Mesenchymal stem cell (in vitro differentiated cells and primary cell): ENCODE measurements around the gene PTCD3.
A peak's percentile ranks its signal among the peaks of the same experiment; 100 is the strongest.

Experiments
- DNase-seq: peaks from one replicate; pipeline ENCODE4 v3.0.0-alpha.2; 2013
- H2AFZ ChIP-seq: one replicate; pipeline ENCODE4 v1.6.1; 2013; ENCODE audit warnings: low read depth, mild to moderate bottlenecking, control low read depth, inconsistent platforms, low read length, moderate library complexity
- H2AK5ac ChIP-seq: 2 replicates; pipeline ENCODE4 v1.6.1; 2013; ENCODE audit warnings: low read length, moderate library complexity, mild to moderate bottlenecking, inconsistent platforms; ENCODE audit not compliant: severe bottlenecking
- H2BK120ac ChIP-seq: one replicate; pipeline ENCODE4 v1.6.1; 2013; ENCODE audit warnings: low read depth, mild to moderate bottlenecking, inconsistent platforms, low read length, moderate library complexity
- H2BK12ac ChIP-seq, 2 experiments: one replicate each; pipeline ENCODE4 v1.6.1; 2013; ENCODE audit warnings: inconsistent platforms in 2 of 2, low read length in 2 of 2, mild to moderate bottlenecking in 2 of 2, moderate library complexity in 2 of 2, control low read depth in 1 of 2
- H2BK15ac ChIP-seq: one replicate; pipeline ENCODE4 v1.6.1; 2013; ENCODE audit warnings: mild to moderate bottlenecking, low read depth, inconsistent platforms; ENCODE audit not compliant: poor library complexity, severe bottlenecking
- H2BK5ac ChIP-seq: 2 replicates; pipeline ENCODE4 v1.6.1; 2013; ENCODE audit warnings: low read depth, mild to moderate bottlenecking, low read length, control low read depth, inconsistent platforms; ENCODE audit not compliant: poor library complexity, severe bottlenecking
- H3K14ac ChIP-seq, 2 experiments: one replicate each; pipeline ENCODE4 v1.6.1; 2013; ENCODE audit warnings: inconsistent platforms in 2 of 2, low read length in 2 of 2, control low read depth in 1 of 2, mild to moderate bottlenecking in 1 of 2, moderate library complexity in 1 of 2
- H3K18ac ChIP-seq, 2 experiments: one replicate each; pipeline ENCODE4 v1.6.1; 2013; ENCODE audit warnings: inconsistent platforms in 2 of 2, low read length in 2 of 2, control low read depth in 1 of 2, low read depth in 1 of 2, mild to moderate bottlenecking in 1 of 2
- H3K23ac ChIP-seq, 2 experiments: one replicate each; pipeline ENCODE4 v1.6.1; 2013; ENCODE audit warnings: inconsistent platforms in 2 of 2, low read length in 2 of 2, mild to moderate bottlenecking in 2 of 2, moderate library complexity in 2 of 2, control low read depth in 1 of 2
- H3K27ac ChIP-seq: 2 replicates; pipeline ENCODE4 v1.5.1; 2013; ENCODE audit warnings: mild to moderate bottlenecking, moderate library complexity, low read length, control low read depth, inconsistent platforms; ENCODE audit not compliant: poor library complexity, severe bottlenecking
- H3K27me3 ChIP-seq, 2 experiments: 2 replicates each; pipeline versions ENCODE4 v1.6.1 to v1.7.0; 2013; ENCODE audit warnings: low read length in 2 of 2, mild to moderate bottlenecking in 2 of 2, moderate library complexity in 2 of 2, control low read depth in 1 of 2, inconsistent platforms in 1 of 2; ENCODE audit not compliant: control insufficient read depth in 1 of 2, insufficient read depth in 1 of 2
- H3K36me3 ChIP-seq, 2 experiments: 2 replicates each; pipeline versions ENCODE4 v1.6.1 to v1.7.0; 2013; ENCODE audit warnings: low read length in 2 of 2, control low read depth in 1 of 2, inconsistent platforms in 1 of 2, low read depth in 1 of 2, mild to moderate bottlenecking in 1 of 2; ENCODE audit not compliant: insufficient read depth in 2 of 2, control insufficient read depth in 1 of 2
- H3K4ac ChIP-seq, 2 experiments: one replicate each; pipeline ENCODE4 v1.6.1; 2013; ENCODE audit warnings: inconsistent platforms in 2 of 2, low read length in 2 of 2, mild to moderate bottlenecking in 2 of 2, moderate library complexity in 2 of 2, control low read depth in 1 of 2, low read depth in 1 of 2
- H3K4me1 ChIP-seq: 2 replicates; pipeline ENCODE4 v1.6.1; 2013; ENCODE audit warnings: low read depth, low read length, control low read depth; ENCODE audit not compliant: control insufficient read depth, insufficient read depth
- H3K4me2 ChIP-seq: 2 replicates; pipeline ENCODE4 v1.6.1; 2013; ENCODE audit warnings: low read length, mild to moderate bottlenecking, inconsistent platforms; ENCODE audit not compliant: poor library complexity, severe bottlenecking
- H3K4me3 ChIP-seq, 2 experiments: 2 replicates each; pipeline versions ENCODE4 v1.5.1 to v1.7.0; 2013; ENCODE audit warnings: low read length in 2 of 2, mild to moderate bottlenecking in 2 of 2, control low read depth in 1 of 2, low read depth in 1 of 2; ENCODE audit not compliant: insufficient read depth in 1 of 2
- H3K79me1 ChIP-seq: replicated peaks from 2 replicates; pipeline ENCODE4 v1.6.1; 2013; ENCODE audit warnings: mild to moderate bottlenecking, control low read depth, low read length, inconsistent platforms; ENCODE audit not compliant: poor library complexity, severe bottlenecking
- H3K9ac ChIP-seq: 2 replicates; pipeline ENCODE4 v1.7.0; 2013; ENCODE audit warnings: mild to moderate bottlenecking, low read length, moderate library complexity
- H3K9me3 ChIP-seq: 2 replicates; pipeline ENCODE4 v1.7.0; 2013; ENCODE audit warnings: mild to moderate bottlenecking, low read length; ENCODE audit not compliant: control insufficient read depth
- H4K8ac ChIP-seq: one replicate; pipeline ENCODE4 v1.6.1; 2013; ENCODE audit warnings: inconsistent platforms, mild to moderate bottlenecking, low read length, moderate library complexity
- H4K91ac ChIP-seq: one replicate; pipeline ENCODE4 v1.6.1; 2013; ENCODE audit warnings: mild to moderate bottlenecking, low read length, inconsistent platforms
- WGBS: methylation state at CpG from one replicate; pipeline ENCODE4 v1.1.7; 2013; ENCODE audit warnings: mixed read lengths; 5-methylcytosine and 5-hydroxymethylcytosine counted together

The PTCD3 gene

GRCh38 chr2:86174445-86174844 is 68.4 kb downstream of the PTCD3 start:
- no peak overlapping the region for H3K4ac ChIP-seq
- H2AK5ac ChIP-seq = no peak overlapping the region
- WGBS = 100% methylated on average over 1 of the region's 2 CpGs
- H3K79me1 ChIP-seq = peaks cover 14% of the 10 kb centered on the region
- no peaks in the 10 kb centered on the region for H3K27me3 ChIP-seq
- no peak overlapping the region for H3K14ac ChIP-seq
- no peak overlapping the region for H4K91ac ChIP-seq
- H2AFZ ChIP-seq = no peak overlapping the region
- no peaks in the 10 kb centered on the region for H3K9me3 ChIP-seq
- DNase-seq = no peak
- no peak overlapping the region for H3K4me3 ChIP-seq
- H3K4me1 ChIP-seq = no peaks in the 10 kb centered on the region
- no peak overlapping the region for H3K23ac ChIP-seq
- H3K27ac ChIP-seq = no peak overlapping the region
- H4K8ac ChIP-seq = no peak overlapping the region
- no peak overlapping the region for H2BK120ac ChIP-seq
- H2BK15ac ChIP-seq = no peak overlapping the region
- H2BK12ac ChIP-seq = no peak overlapping the region
- no peak overlapping the region for H3K4me2 ChIP-seq
- H3K9ac ChIP-seq = no peak overlapping the region
- H3K18ac ChIP-seq = no peak overlapping the region
- peaks cover 13 to 82% of the 10 kb centered on the region in 2 experiments for H3K36me3 ChIP-seq
- H2BK5ac ChIP-seq = no peak overlapping the region

DNA sequence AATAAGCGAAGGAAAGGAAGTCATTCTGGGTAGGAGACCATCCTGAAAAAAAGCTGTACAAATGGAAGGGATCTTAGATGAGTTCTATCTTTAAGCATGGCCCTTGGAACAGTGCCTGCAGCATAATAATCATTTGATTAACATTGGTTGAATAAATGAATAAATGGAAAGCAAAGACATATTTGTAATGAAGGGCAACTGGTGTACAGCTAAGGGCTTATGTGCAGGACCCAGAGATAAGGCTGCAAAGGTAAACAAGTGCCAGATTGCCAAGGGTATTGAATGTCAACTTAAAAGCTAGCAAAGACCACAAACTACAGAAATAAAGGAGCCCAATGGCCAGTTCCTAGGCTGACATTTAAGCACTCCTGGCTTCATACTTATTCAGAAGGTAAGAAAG is 69.8 kb downstream of the PTCD3 start:
- H3K79me1 ChIP-seq = peaks cover 17% of the 10 kb centered on the region
- H2BK15ac ChIP-seq = no peak overlapping the region

GRCh38 chr2:86176597-86176996 is 70.6 kb downstream of the PTCD3 start:
- Histone ChIP-seq H3K9ac (no peak overlapping the region), H3K27ac (no peak overlapping the region), H4K91ac (no peak overlapping the region), H3K4me1 (no peaks in the 10 kb centered on the region), H4K8ac (no peak overlapping the region), H3K9me3 (no peaks in the 10 kb centered on the region), H2BK15ac (no peak overlapping the region), H3K36me3 (peaks cover 21 to 72% of the 10 kb centered on the region in 2 experiments), H2BK120ac (no peak overlapping the region), H3K79me1 (peaks cover 17% of the 10 kb centered on the region), H2AK5ac (no peak overlapping the region), H2BK5ac (no peak overlapping the region), H3K4me3 (no peak overlapping the region), H2AFZ (no peak overlapping the region), H3K4me2 (no peak overlapping the region), H2BK12ac (no peak overlapping the region), H3K27me3 (no peaks in the 10 kb centered on the region), H3K23ac (no peak overlapping the region), H3K18ac (no peak overlapping the region), H3K4ac (no peak overlapping the region), H3K14ac (no peak overlapping the region)
- DNase-seq = no peak

More for the DNA sequence above, 69.8 kb downstream of the PTCD3 start:
- Histone ChIP-seq H3K4me3 (no peak overlapping the region), H3K9ac (no peak overlapping the region), H3K4me2 (no peak overlapping the region), H3K14ac (no peak overlapping the region), H2AK5ac (no peak overlapping the region), H3K4me1 (no peaks in the 10 kb centered on the region), H4K8ac (no peak overlapping the region), H3K9me3 (no peaks in the 10 kb centered on the region), H3K18ac (no peak overlapping the region), H2BK5ac (no peak overlapping the region), H3K27ac (no peak overlapping the region), H3K36me3 (peaks cover 21 to 75% of the 10 kb centered on the region in 2 experiments), H2BK120ac (no peak overlapping the region), H2BK12ac (no peak overlapping the region), H3K4ac (no peak overlapping the region), H4K91ac (no peak overlapping the region), H3K27me3 (no peaks in the 10 kb centered on the region), H3K23ac (no peak overlapping the region), H2AFZ (no peak overlapping the region)
- no peak for DNase-seq
- WGBS = 97% methylated on average over 1 of the region's 1 CpG

DNA sequence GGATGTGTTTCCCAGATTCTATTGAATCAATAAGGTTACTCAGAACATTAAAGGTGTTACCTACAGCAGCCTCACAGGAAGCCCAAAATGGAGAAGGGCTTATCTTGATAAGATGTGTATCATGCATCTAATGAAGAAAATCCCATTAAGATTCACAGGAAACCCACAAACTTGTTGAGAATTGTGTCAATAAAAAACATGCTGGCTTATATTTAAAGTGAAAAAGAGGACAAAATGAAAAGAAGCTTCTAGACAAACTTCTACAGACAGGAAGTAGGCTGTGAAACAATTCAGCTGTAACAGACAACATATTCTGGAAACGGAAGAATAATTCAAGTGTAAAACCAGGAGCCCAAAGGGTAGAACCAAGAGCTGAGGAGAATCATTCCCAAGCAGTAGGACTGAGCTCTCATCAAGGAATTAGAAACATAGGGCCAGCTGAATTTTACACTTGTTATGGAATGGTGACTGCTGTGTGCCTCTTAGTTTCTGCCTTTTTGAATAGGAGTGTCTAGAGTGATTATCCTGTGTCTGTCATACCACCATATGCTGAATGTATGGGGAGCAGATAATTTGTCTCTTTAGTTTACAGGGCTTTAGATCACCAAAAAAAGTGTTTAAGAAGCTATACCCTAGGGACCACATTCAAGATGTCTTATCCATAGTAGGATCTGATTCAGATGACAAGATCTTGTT is 79.6 kb downstream of the PTCD3 start:
- H2AFZ ChIP-seq = no peak overlapping the region
- WGBS = 85% methylated on average over 1 of the region's 1 CpG

More for the DNA sequence above, 79.6 kb downstream of the PTCD3 start:
- Histone ChIP-seq H3K27me3 (no peaks in the 10 kb centered on the region), H4K8ac (no peak overlapping the region), H3K4ac (no peak overlapping the region), H3K4me1 (peaks cover 4% of the 10 kb centered on the region), H3K4me3 (no peak overlapping the region), H3K27ac (peak overlapping the region; percentile 46), H3K18ac (no peak overlapping the region), H3K9ac (peak overlapping the region; percentile 35), H3K4me2 (no peak overlapping the region), H2BK5ac (no peak overlapping the region), H2BK120ac (no peak overlapping the region), H3K14ac (no peak overlapping the region), H2BK15ac (no peak overlapping the region), H2AK5ac (no peak overlapping the region), H4K91ac (no peak overlapping the region), H2BK12ac (no peak overlapping the region), H3K79me1 (peaks cover 1% of the 10 kb centered on the region), H3K23ac (no peak overlapping the region), H3K36me3 (peaks cover 4 to 30% of the 10 kb centered on the region in 2 experiments), H3K9me3 (no peaks in the 10 kb centered on the region)
- no peak for DNase-seq
